Lung (tissue), 12 donors: ENCODE data around the gene TMEM178B. TPM values are rescaled to one million over a fixed set of nuclear protein-coding genes. Genes with fewer than 3 reads are reported as not detected.

Source experiments
- ATAC-seq: fragments of 200-7000 bp; cut with Tn5 transposase; one replicate; pipeline ENCODE4 v1.9.1; 2020; ENCODE audit warnings: moderate number of reproducible peaks; ENCODE audit not compliant: insufficient read depth, low FRiP score
- DNase-seq, 3 donors: peaks; one replicate each; pipeline ENCODE4 v3.0.0-alpha.2; 2013 to 2017
- H3K27ac ChIP-seq, 2 donors: one replicate each; pipeline ENCODE4 v1.5.1; 2013; ENCODE audit warnings: mild to moderate bottlenecking in 2 of 2, moderate library complexity in 2 of 2, control low read depth in 1 of 2, inconsistent platforms in 1 of 2, low read depth in 1 of 2, low read length in 1 of 2
- H3K27me3 ChIP-seq, 3 donors: one replicate each; pipeline ENCODE4 v1.5.1; 2013; ENCODE audit warnings: low read length in 2 of 3; ENCODE audit not compliant: control insufficient read depth in 3 of 3, insufficient read depth in 3 of 3
- H3K36me3 ChIP-seq, 4 donors: one replicate each; pipeline ENCODE4 v1.5.1; 2013; ENCODE audit warnings: low read length in 4 of 4, mild to moderate bottlenecking in 1 of 4, moderate library complexity in 1 of 4; ENCODE audit not compliant: control insufficient read depth in 4 of 4, insufficient read depth in 4 of 4
- H3K4me1 ChIP-seq, 5 donors: one replicate each; pipeline ENCODE4 v1.5.1; 2013; ENCODE audit warnings: low read length in 5 of 5, mild to moderate bottlenecking in 2 of 5, moderate library complexity in 1 of 5; ENCODE audit not compliant: control insufficient read depth in 5 of 5, insufficient read depth in 5 of 5
- H3K4me3 ChIP-seq: one replicate; pipeline ENCODE4 v1.5.1; 2013; ENCODE audit warnings: mild to moderate bottlenecking, control low read depth, moderate library complexity
- H3K9ac ChIP-seq, 2 donors: one replicate each; pipeline ENCODE4 v1.5.1; 2013; ENCODE audit warnings: low read length in 2 of 2, control low read depth in 1 of 2; ENCODE audit not compliant: insufficient read depth in 1 of 2
- H3K9me3 ChIP-seq, 4 donors: one replicate each; pipeline ENCODE4 v1.5.1; 2013; ENCODE audit warnings: low read length in 3 of 4, mild to moderate bottlenecking in 1 of 4, moderate library complexity in 1 of 4; ENCODE audit not compliant: control insufficient read depth in 4 of 4, insufficient read depth in 3 of 4
- WGBS, 2 donors: extraction: QIAGEN DNeasy Blood & Tissue Kit; methylation state at CpG; one replicate each; pipeline ENCODE4 v1.1.7; 2013; 5-methylcytosine and 5-hydroxymethylcytosine counted together
- polyA plus RNA-seq, 2 donors: library from polyadenylated mRNA; stranded (reverse); fragments of 200-250 nt; gene quantifications; one replicate each; pipeline ENCODE4 v1.2.1, GENCODE V29; 2013
- total RNA-seq, 2 donors: library from RNA; depleted of rRNA in 1 of 2; stranded (reverse); fragments of >200 nt in 1 of 2; gene quantifications; one replicate each; pipeline ENCODE4 v1.2.1, GENCODE V29; 2014 to 2021
- TF ChIP-seq, protein P1 (sequence below): IDR thresholded peaks from 2 replicates; pipeline ENCODE4 v1.5.1; 2012; ENCODE audit warnings: mild to moderate bottlenecking; ENCODE audit errors: control extremely low read depth, extremely low read depth
- donor health status: control.
- donor health status: control.
- donor health status: Bipolar disorder and iron deficiency.
- donor health status: healthy.
- donor health status: DM: yes; HTN: yes; CAD: no.

Gene TMEM178B
- total and polyA plus RNA-seq, 4 donors: 0.04 to 2.4 (median 0.48) TPM

DNA sequence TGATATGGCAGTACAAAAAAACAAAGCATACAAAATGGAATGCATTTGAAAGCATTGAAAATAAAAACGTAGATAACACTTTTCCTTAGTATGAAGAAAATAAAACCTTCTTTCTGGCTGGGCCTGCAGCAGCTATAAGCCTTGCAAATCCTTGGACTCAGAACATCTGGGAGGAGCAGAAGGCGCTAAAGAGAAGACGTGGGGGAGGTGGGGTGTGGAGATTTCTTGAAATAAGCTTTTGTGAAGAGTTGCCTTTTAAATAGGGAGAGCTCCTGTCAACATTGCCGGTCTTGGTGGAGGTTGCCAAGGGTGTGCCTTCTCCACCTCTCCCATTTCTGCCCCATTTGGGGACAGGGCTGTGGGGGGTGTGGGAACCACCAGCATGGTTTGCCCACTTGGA is 128.7 kb downstream of the TMEM178B start:
- TF ChIP-seq, protein P1, sequence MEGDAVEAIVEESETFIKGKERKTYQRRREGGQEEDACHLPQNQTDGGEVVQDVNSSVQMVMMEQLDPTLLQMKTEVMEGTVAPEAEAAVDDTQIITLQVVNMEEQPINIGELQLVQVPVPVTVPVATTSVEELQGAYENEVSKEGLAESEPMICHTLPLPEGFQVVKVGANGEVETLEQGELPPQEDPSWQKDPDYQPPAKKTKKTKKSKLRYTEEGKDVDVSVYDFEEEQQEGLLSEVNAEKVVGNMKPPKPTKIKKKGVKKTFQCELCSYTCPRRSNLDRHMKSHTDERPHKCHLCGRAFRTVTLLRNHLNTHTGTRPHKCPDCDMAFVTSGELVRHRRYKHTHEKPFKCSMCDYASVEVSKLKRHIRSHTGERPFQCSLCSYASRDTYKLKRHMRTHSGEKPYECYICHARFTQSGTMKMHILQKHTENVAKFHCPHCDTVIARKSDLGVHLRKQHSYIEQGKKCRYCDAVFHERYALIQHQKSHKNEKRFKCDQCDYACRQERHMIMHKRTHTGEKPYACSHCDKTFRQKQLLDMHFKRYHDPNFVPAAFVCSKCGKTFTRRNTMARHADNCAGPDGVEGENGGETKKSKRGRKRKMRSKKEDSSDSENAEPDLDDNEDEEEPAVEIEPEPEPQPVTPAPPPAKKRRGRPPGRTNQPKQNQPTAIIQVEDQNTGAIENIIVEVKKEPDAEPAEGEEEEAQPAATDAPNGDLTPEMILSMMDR: no peak
- Histone ChIP-seq H3K36me3 (no peaks in the 10 kb centered on the region), H3K9ac (no peak overlapping the region), H3K4me3 (no peak overlapping the region), H3K27ac (no peak overlapping the region), H3K27me3 (peaks cover 0 to 3% (median 0%) of the 10 kb centered on the region in 3 donors), H3K4me1 (no peaks in the 10 kb centered on the region), H3K9me3 (peaks cover 0 to 2% (median 0%) of the 10 kb centered on the region in 4 donors)
- 61 to 76% methylated on average over 4 of the region's 4 CpGs for WGBS, 2 donors
- no peak for DNase-seq
- ATAC-seq: no peak

DNA sequence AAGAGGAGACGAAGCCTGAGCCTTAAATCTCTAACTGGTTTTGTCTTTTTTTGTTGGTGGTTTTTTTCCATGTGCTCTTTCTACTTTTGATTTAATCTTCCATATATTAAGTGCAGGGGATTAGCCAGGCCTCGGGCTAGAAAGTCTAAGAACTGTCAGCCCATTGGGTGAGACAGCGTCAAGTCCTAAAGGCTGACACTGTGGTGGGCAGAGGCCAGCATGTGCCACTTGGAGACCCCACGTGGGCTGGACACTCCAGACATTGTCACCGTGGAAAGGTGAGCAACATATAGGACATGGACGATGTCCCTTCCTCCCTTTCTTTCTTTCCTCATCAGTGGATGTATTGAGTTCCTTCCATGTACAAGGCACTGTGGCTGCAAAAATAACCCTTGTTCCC is 129.3 kb downstream of the TMEM178B start:
- peaks cover 0 to 2% (median 0%) of the 10 kb centered on the region in 4 donors for H3K9me3 ChIP-seq
- H3K27ac ChIP-seq: no peak overlapping the region
- ATAC-seq (no peak), DNase-seq (no peak)
- no peak overlapping the region for H3K4me3 ChIP-seq
- WGBS, 2 donors: 85 to 93% methylated on average over 6 of the region's 6 CpGs
- TF ChIP-seq, protein P1: no peak
- H3K4me1 ChIP-seq: no peaks in the 10 kb centered on the region
- peaks cover 0 to 3% (median 0%) of the 10 kb centered on the region in 3 donors for H3K27me3 ChIP-seq
- H3K36me3 ChIP-seq: no peaks in the 10 kb centered on the region
- no peak overlapping the region for H3K9ac ChIP-seq

DNA sequence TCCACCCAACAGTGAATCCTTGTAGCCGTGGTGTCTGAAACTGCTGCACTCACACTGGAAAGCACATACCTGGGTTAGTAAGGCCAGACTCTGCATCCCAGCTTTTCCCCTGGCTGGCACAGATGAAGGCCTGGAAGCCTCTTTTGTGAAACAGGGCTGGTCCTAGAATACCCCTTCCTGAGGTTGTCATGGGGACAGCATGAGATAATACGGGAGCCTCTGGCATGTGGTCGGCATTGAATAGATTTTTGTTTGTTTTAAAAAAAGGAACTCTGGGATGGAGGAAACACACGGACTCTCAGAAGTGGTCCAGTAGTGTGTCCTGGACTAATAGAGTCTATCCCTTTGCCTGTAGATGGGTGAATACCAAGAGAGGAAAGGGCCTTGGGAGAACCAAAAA is 129.7 kb downstream of the TMEM178B start:
- H3K36me3 ChIP-seq: no peaks in the 10 kb centered on the region
- WGBS, 2 donors: 43 to 46% methylated on average over 4 of the region's 4 CpGs
- no peak for ATAC-seq

More for the DNA sequence above, 129.7 kb downstream of the TMEM178B start:
- no peak overlapping the region for H3K27ac ChIP-seq
- peaks cover 0 to 3% (median 0%) of the 10 kb centered on the region in 3 donors for H3K27me3 ChIP-seq
- DNase-seq: no peak
- peaks cover 0 to 2% (median 0%) of the 10 kb centered on the region in 4 donors for H3K9me3 ChIP-seq
- no peak overlapping the region for H3K9ac ChIP-seq
- H3K4me1 ChIP-seq: no peaks in the 10 kb centered on the region
- TF ChIP-seq, protein P1: no peak
- no peak overlapping the region for H3K4me3 ChIP-seq
